Measurements from ENCODE around the gene PPP3R1. TPM values are rescaled to one million over a fixed set of nuclear protein-coding genes. Genes with fewer than 3 reads are reported as not detected.
A peak's percentile ranks its signal among the peaks of the same experiment; 100 is the strongest.

The PPP3R1 gene
- 10 to 100 TPM; 32.8 to 54.4 (median 34.1) TPM for total RNA-seq

GRCh38 chr2:68252400-68253218 is at the start of gene PPP3R1:
Gene PPP3R1, minus strand, starts transcription at chr2:68252532. Its CDS starts 405 bp downstream, at chr2:68252127.
- Histone ChIP-seq H3K4me1 (peaks cover 0 to 18% of the 10 kb centered on the region in 2 donors), H3K36me3 (no peaks in the 10 kb centered on the region), H3K27me3 (no peaks in the 10 kb centered on the region), H3K4me3 (peak within 1 kb of the TSS; percentile 84 to 94 (median 85)), H3K9me3 (no peaks in the 10 kb centered on the region), H3K27ac (peak within 1 kb of the TSS; percentile 94 to 99)
- DNase-seq (ENCODE audit: low spot score in 2 of 2): peak; percentile 93 to 94
- TF ChIP-seq POLR2AphosphoS5 (IDR thresholded peaks at IDR 0.05): peak; percentile 82 to 91 (median 89)
- TF ChIP-seq, protein P1, sequence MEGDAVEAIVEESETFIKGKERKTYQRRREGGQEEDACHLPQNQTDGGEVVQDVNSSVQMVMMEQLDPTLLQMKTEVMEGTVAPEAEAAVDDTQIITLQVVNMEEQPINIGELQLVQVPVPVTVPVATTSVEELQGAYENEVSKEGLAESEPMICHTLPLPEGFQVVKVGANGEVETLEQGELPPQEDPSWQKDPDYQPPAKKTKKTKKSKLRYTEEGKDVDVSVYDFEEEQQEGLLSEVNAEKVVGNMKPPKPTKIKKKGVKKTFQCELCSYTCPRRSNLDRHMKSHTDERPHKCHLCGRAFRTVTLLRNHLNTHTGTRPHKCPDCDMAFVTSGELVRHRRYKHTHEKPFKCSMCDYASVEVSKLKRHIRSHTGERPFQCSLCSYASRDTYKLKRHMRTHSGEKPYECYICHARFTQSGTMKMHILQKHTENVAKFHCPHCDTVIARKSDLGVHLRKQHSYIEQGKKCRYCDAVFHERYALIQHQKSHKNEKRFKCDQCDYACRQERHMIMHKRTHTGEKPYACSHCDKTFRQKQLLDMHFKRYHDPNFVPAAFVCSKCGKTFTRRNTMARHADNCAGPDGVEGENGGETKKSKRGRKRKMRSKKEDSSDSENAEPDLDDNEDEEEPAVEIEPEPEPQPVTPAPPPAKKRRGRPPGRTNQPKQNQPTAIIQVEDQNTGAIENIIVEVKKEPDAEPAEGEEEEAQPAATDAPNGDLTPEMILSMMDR (IDR thresholded peaks at IDR 0.05): no peak
- peak; percentile 77 for TF ChIP-seq POLR2A (IDR thresholded peaks at IDR 0.05)
- intact Hi-C loops (cut with DNase I; ENCODE audit: low total_unique reads): no loop called here

GRCh38 chr2:68295516-68295915 is 43.2 kb upstream of the PPP3R1 start:
- TF ChIP-seq, protein P1 (IDR thresholded peaks at IDR 0.05): no peak
- no peak for TF ChIP-seq POLR2A (IDR thresholded peaks at IDR 0.05)
- TF ChIP-seq POLR2AphosphoS5 (IDR thresholded peaks at IDR 0.05): no peak
- H3K4me3 ChIP-seq: no peak overlapping the region
- intact Hi-C loops (cut with DNase I; ENCODE audit: low total_unique reads): no loop called here

GRCh38 chr2:68294913-68295312 is 42.6 kb upstream of the PPP3R1 start:
- intact Hi-C loops (cut with DNase I; ENCODE audit: low total_unique reads): no loop called here
- no peaks in the 10 kb centered on the region for H3K9me3 ChIP-seq
- no peaks in the 10 kb centered on the region for H3K36me3 ChIP-seq
- DNase-seq (ENCODE audit: low spot score in 2 of 2): no peak
- H3K27me3 ChIP-seq: no peaks in the 10 kb centered on the region
- no peaks in the 10 kb centered on the region for H3K4me1 ChIP-seq
- TF ChIP-seq POLR2A (IDR thresholded peaks at IDR 0.05) (no peak), POLR2AphosphoS5 (IDR thresholded peaks at IDR 0.05) (no peak)
- TF ChIP-seq, protein P1 (IDR thresholded peaks at IDR 0.05): no peak
- no peak overlapping the region for H3K27ac ChIP-seq
- H3K4me3 ChIP-seq: no peak overlapping the region

More at GRCh38 chr2:68295516-68295915, 43.2 kb upstream of the PPP3R1 start:
- no peak overlapping the region for H3K27ac ChIP-seq
- H3K4me1 ChIP-seq: no peaks in the 10 kb centered on the region
- no peak for DNase-seq (ENCODE audit: low spot score in 2 of 2)
- no peaks in the 10 kb centered on the region for H3K27me3 ChIP-seq
- no peaks in the 10 kb centered on the region for H3K36me3 ChIP-seq
- H3K9me3 ChIP-seq: no peaks in the 10 kb centered on the region

- intact Hi-C loops (cut with DNase I; ENCODE audit: low total_unique reads): no loop called here
- no peak for DNase-seq (ENCODE audit: low spot score in 2 of 2)
- no peak overlapping the region for H3K4me3 ChIP-seq
- no peaks in the 10 kb centered on the region for H3K9me3 ChIP-seq
- H3K36me3 ChIP-seq: no peaks in the 10 kb centered on the region
- H3K27me3 ChIP-seq: no peaks in the 10 kb centered on the region
- H3K4me1 ChIP-seq: no peaks in the 10 kb centered on the region
- TF ChIP-seq, protein P1 (IDR thresholded peaks at IDR 0.05): no peak
- TF ChIP-seq POLR2A (IDR thresholded peaks at IDR 0.05) (no peak), POLR2AphosphoS5 (IDR thresholded peaks at IDR 0.05) (no peak)
- H3K27ac ChIP-seq: no peak overlapping the region
Observed at GRCh38 chr2:68294187-68294586, 41.9 kb upstream of the PPP3R1 start.

GRCh38 chr2:68293755-68294154 is 41.4 kb upstream of the PPP3R1 start:
- H3K27ac ChIP-seq: no peak overlapping the region
- H3K27me3 ChIP-seq: no peaks in the 10 kb centered on the region
- H3K36me3 ChIP-seq: no peaks in the 10 kb centered on the region
- H3K9me3 ChIP-seq: no peaks in the 10 kb centered on the region
- no peaks in the 10 kb centered on the region for H3K4me1 ChIP-seq
- DNase-seq (ENCODE audit: low spot score in 2 of 2): no peak
- intact Hi-C loops (cut with DNase I; ENCODE audit: low total_unique reads): no loop called here
- TF ChIP-seq, protein P1 (IDR thresholded peaks at IDR 0.05): no peak
- TF ChIP-seq POLR2AphosphoS5 (IDR thresholded peaks at IDR 0.05) (no peak), POLR2A (IDR thresholded peaks at IDR 0.05) (no peak)
- no peak overlapping the region for H3K4me3 ChIP-seq
